ENCODE data around the gene NYAP2.

Gene NYAP2

GRCh38 chr2:225472161-225472560, 72.7 kb downstream of the NYAP2 start:
- no peak for DNase-seq (ENCODE audit: extremely low read depth in 1 of 2, low read depth in 1 of 2)

- DNase-seq (ENCODE audit: extremely low read depth in 1 of 2, low read depth in 1 of 2) = no peak
Measured at GRCh38 chr2:225479386-225479785, 79.9 kb downstream of the NYAP2 start.

GRCh38 chr2:225484751-225485150, 85.2 kb downstream of the NYAP2 start:
- DNase-seq (ENCODE audit: extremely low read depth in 1 of 2, low read depth in 1 of 2) = no peak

GRCh38 chr2:225486236-225486635, 86.7 kb downstream of the NYAP2 start:
- DNase-seq (ENCODE audit: extremely low read depth in 1 of 2, low read depth in 1 of 2) = no peak

- DNase-seq (ENCODE audit: extremely low read depth in 1 of 2, low read depth in 1 of 2) = no peak
Measured at GRCh38 chr2:225487878-225488416, 88.4 kb downstream of the NYAP2 start.

- DNase-seq (ENCODE audit: extremely low read depth in 1 of 2, low read depth in 1 of 2) = no peak
Measured at GRCh38 chr2:225488743-225489142, 89.2 kb downstream of the NYAP2 start.

- no peak for DNase-seq (ENCODE audit: extremely low read depth in 1 of 2, low read depth in 1 of 2)
Measured at GRCh38 chr2:225493420-225494099, 94.0 kb downstream of the NYAP2 start.

GRCh38 chr2:225494100-225494459, 94.6 kb downstream of the NYAP2 start:
- DNase-seq (ENCODE audit: extremely low read depth in 1 of 2, low read depth in 1 of 2) = no peak

- DNase-seq (ENCODE audit: extremely low read depth in 1 of 2, low read depth in 1 of 2) = no peak
Measured at GRCh38 chr2:225495706-225496105, 96.2 kb downstream of the NYAP2 start.

- DNase-seq (ENCODE audit: extremely low read depth in 1 of 2, low read depth in 1 of 2) = no peak
Measured at GRCh38 chr2:225496568-225496967, 97.1 kb downstream of the NYAP2 start.

GRCh38 chr2:225497166-225497565, 97.7 kb downstream of the NYAP2 start:
- DNase-seq (ENCODE audit: extremely low read depth in 1 of 2, low read depth in 1 of 2) = no peak

- DNase-seq (ENCODE audit: extremely low read depth in 1 of 2, low read depth in 1 of 2) = no peak
Measured at GRCh38 chr2:225501022-225501421, 101.5 kb downstream of the NYAP2 start.

GRCh38 chr2:225502971-225503370, 103.5 kb downstream of the NYAP2 start:
- DNase-seq (ENCODE audit: extremely low read depth in 1 of 2, low read depth in 1 of 2) = no peak

- no peak for DNase-seq (ENCODE audit: extremely low read depth in 1 of 2, low read depth in 1 of 2)
Measured at GRCh38 chr2:225510796-225511195, 111.3 kb downstream of the NYAP2 start.

- no peak for DNase-seq (ENCODE audit: extremely low read depth in 1 of 2, low read depth in 1 of 2)
Measured at GRCh38 chr2:225512469-225512868, 113.0 kb downstream of the NYAP2 start.

- no peak for DNase-seq (ENCODE audit: extremely low read depth in 1 of 2, low read depth in 1 of 2)
Measured at GRCh38 chr2:225512876-225513540, 113.5 kb downstream of the NYAP2 start.

- DNase-seq (ENCODE audit: extremely low read depth in 1 of 2, low read depth in 1 of 2) = no peak
Measured at GRCh38 chr2:225515033-225515432, 115.5 kb downstream of the NYAP2 start.

- no peak for DNase-seq (ENCODE audit: extremely low read depth in 1 of 2, low read depth in 1 of 2)
Measured at GRCh38 chr2:225526760-225527390, 127.4 kb downstream of the NYAP2 start.

GRCh38 chr2:225531559-225531958, 132.0 kb downstream of the NYAP2 start:
- no peak for DNase-seq (ENCODE audit: extremely low read depth in 1 of 2, low read depth in 1 of 2)

- DNase-seq (ENCODE audit: extremely low read depth in 1 of 2, low read depth in 1 of 2) = no peak
Measured at GRCh38 chr2:225532096-225532495, 132.6 kb downstream of the NYAP2 start.

- DNase-seq (ENCODE audit: extremely low read depth in 1 of 2, low read depth in 1 of 2) = no peak
Measured at GRCh38 chr2:225534037-225534436, 134.5 kb downstream of the NYAP2 start.

- no peak for DNase-seq (ENCODE audit: extremely low read depth in 1 of 2, low read depth in 1 of 2)
Measured at GRCh38 chr2:225534697-225535096, 135.2 kb downstream of the NYAP2 start.
